Measurements from ENCODE around the gene MCF2L. TPM values are rescaled to one million over a fixed set of nuclear protein-coding genes. Genes with fewer than 3 reads are reported as not detected.

MCF2L gene
- total RNA-seq, 1 experiment from 2014 or later = not detected

GRCh38 chr13:113120300-113121182 lies 151.5 kb downstream of the MCF2L start:
- H3K27me3 Mint-ChIP-seq (ENCODE audit: insufficient read depth, unreplicated experiment) = no peaks in the 10 kb centered on the region
- H3K9me3 Mint-ChIP-seq (ENCODE audit: unreplicated experiment) = no peaks in the 10 kb centered on the region
- H3K27ac Mint-ChIP-seq (ENCODE audit: low read depth, unreplicated experiment) = no peak overlapping the region
- intact Hi-C loops (cut with micrococcal nuclease) = no loop called here
- CTCF ChIA-PET = no interaction called here
- TF ChIP-seq CTCF (IDR thresholded peaks at IDR 0.05; ENCODE audit: unreplicated experiment) = no peak
- no TSS peak for BruUV-seq (replicated peaks)
- DNase-seq (ENCODE audit: unreplicated experiment) = no peak
- no peaks in the 10 kb centered on the region for H3K4me1 Mint-ChIP-seq (ENCODE audit: insufficient read depth, unreplicated experiment)
- no peak overlapping the region for H3K4me3 Mint-ChIP-seq (ENCODE audit: unreplicated experiment)
- POLR2A ChIA-PET = no interaction called here
- peaks cover 6% of the 10 kb centered on the region for H3K36me3 Mint-ChIP-seq (ENCODE audit: insufficient read depth, unreplicated experiment)

GRCh38 chr13:113121183-113121927 lies 152.3 kb downstream of the MCF2L start:
- BruUV-seq (replicated peaks) = no TSS peak
- peaks cover 5% of the 10 kb centered on the region for H3K27me3 Mint-ChIP-seq (ENCODE audit: insufficient read depth, unreplicated experiment)

GRCh38 chr13:113121928-113122471 lies 153.0 kb downstream of the MCF2L start:
- Mint-ChIP-seq H3K9me3 (ENCODE audit: unreplicated experiment) (no peaks in the 10 kb centered on the region), H3K36me3 (ENCODE audit: insufficient read depth, unreplicated experiment) (peaks cover 6% of the 10 kb centered on the region), H3K4me1 (ENCODE audit: insufficient read depth, unreplicated experiment) (no peaks in the 10 kb centered on the region), H3K4me3 (ENCODE audit: unreplicated experiment) (no peak overlapping the region), H3K27me3 (ENCODE audit: insufficient read depth, unreplicated experiment) (peaks cover 11% of the 10 kb centered on the region), H3K27ac (ENCODE audit: low read depth, unreplicated experiment) (no peak overlapping the region)
- DNase-seq (ENCODE audit: unreplicated experiment) = no peak
- no peak for TF ChIP-seq CTCF (IDR thresholded peaks at IDR 0.05; ENCODE audit: unreplicated experiment)
- ChIA-PET CTCF (no interaction called here), POLR2A (no interaction called here)
- intact Hi-C loops (cut with micrococcal nuclease) = no loop called here
- BruUV-seq (replicated peaks) = no TSS peak

More at GRCh38 chr13:113121183-113121927, 152.3 kb downstream of the MCF2L start:
- Mint-ChIP-seq H3K27ac (ENCODE audit: low read depth, unreplicated experiment) (no peak overlapping the region), H3K4me3 (ENCODE audit: unreplicated experiment) (no peak overlapping the region), H3K36me3 (ENCODE audit: insufficient read depth, unreplicated experiment) (peaks cover 6% of the 10 kb centered on the region), H3K9me3 (ENCODE audit: unreplicated experiment) (no peaks in the 10 kb centered on the region), H3K4me1 (ENCODE audit: insufficient read depth, unreplicated experiment) (no peaks in the 10 kb centered on the region)
- intact Hi-C loops (cut with micrococcal nuclease) = no loop called here
- ChIA-PET CTCF (no interaction called here), POLR2A (no interaction called here)
- DNase-seq (ENCODE audit: unreplicated experiment) = no peak
- no peak for TF ChIP-seq CTCF (IDR thresholded peaks at IDR 0.05; ENCODE audit: unreplicated experiment)

- BruUV-seq (replicated peaks) = no TSS peak
- no peak for TF ChIP-seq CTCF (IDR thresholded peaks at IDR 0.05; ENCODE audit: unreplicated experiment)
- Mint-ChIP-seq H3K9me3 (ENCODE audit: unreplicated experiment) (no peaks in the 10 kb centered on the region), H3K27ac (ENCODE audit: low read depth, unreplicated experiment) (no peak within 1 kb of the TSS), H3K4me1 (ENCODE audit: insufficient read depth, unreplicated experiment) (no peaks in the 10 kb centered on the region), H3K4me3 (ENCODE audit: unreplicated experiment) (no peak within 1 kb of the TSS), H3K36me3 (ENCODE audit: insufficient read depth, unreplicated experiment) (peaks cover 6% of the 10 kb centered on the region), H3K27me3 (ENCODE audit: insufficient read depth, unreplicated experiment) (peaks cover 18% of the 10 kb centered on the region)
- CTCF ChIA-PET = no interaction called here
- intact Hi-C loops (cut with micrococcal nuclease) = no loop called here
- POLR2A ChIA-PET = no interaction called here
- no peak for DNase-seq (ENCODE audit: unreplicated experiment)
Measured at GRCh38 chr13:113122550-113123225, 153.7 kb downstream of the MCF2L start, which contains the start of gene F10. TSS of gene F10 (plus strand) at chr13:113122799. CDS start at chr13:113122856, 57 bp downstream.
